ENCODE data around the gene NTRK3.

Gene NTRK3

GRCh38 chr15:88185584-88185983, 71.0 kb downstream of the NTRK3 start:
- DNase-seq (ENCODE audit: low read depth in 2 of 2): no peak

- no peak for DNase-seq (ENCODE audit: low read depth in 2 of 2)
Observed at GRCh38 chr15:88181613-88182012, 74.9 kb downstream of the NTRK3 start.

GRCh38 chr15:88179562-88179961, 77.0 kb downstream of the NTRK3 start:
- no peak for DNase-seq (ENCODE audit: low read depth in 2 of 2)

GRCh38 chr15:88178631-88179030, 77.9 kb downstream of the NTRK3 start:
- DNase-seq (ENCODE audit: low read depth in 2 of 2): no peak

GRCh38 chr15:88177451-88177850, 79.1 kb downstream of the NTRK3 start:
- DNase-seq (ENCODE audit: low read depth in 2 of 2): no peak

- DNase-seq (ENCODE audit: low read depth in 2 of 2): no peak
Observed at GRCh38 chr15:88174571-88174970, 82.0 kb downstream of the NTRK3 start.

GRCh38 chr15:88166082-88166993, 90.2 kb downstream of the NTRK3 start:
- DNase-seq (ENCODE audit: low read depth in 2 of 2): peak; percentile 4 to 7

- no peak for DNase-seq (ENCODE audit: low read depth in 2 of 2)
Observed at GRCh38 chr15:88161636-88162035, 94.9 kb downstream of the NTRK3 start.

GRCh38 chr15:88155310-88155709, 101.2 kb downstream of the NTRK3 start:
- no peak for DNase-seq (ENCODE audit: low read depth in 2 of 2)

- no peak for DNase-seq (ENCODE audit: low read depth in 2 of 2)
Observed at GRCh38 chr15:88152672-88153071, 103.9 kb downstream of the NTRK3 start.

- DNase-seq (ENCODE audit: low read depth in 2 of 2): no peak
Observed at GRCh38 chr15:88147760-88148159, 108.8 kb downstream of the NTRK3 start.

GRCh38 chr15:88144921-88145653, 111.5 kb downstream of the NTRK3 start:
- no peak for DNase-seq (ENCODE audit: low read depth in 2 of 2)

GRCh38 chr15:88142121-88142520, 114.4 kb downstream of the NTRK3 start:
- DNase-seq (ENCODE audit: low read depth in 2 of 2): no peak

- no peak for DNase-seq (ENCODE audit: low read depth in 2 of 2)
Observed at GRCh38 chr15:88141269-88141889, 115.2 kb downstream of the NTRK3 start.

GRCh38 chr15:88140398-88140797, 116.1 kb downstream of the NTRK3 start:
- no peak for DNase-seq (ENCODE audit: low read depth in 2 of 2)

- DNase-seq (ENCODE audit: low read depth in 2 of 2): no peak
Observed at GRCh38 chr15:88139936-88140335, 116.6 kb downstream of the NTRK3 start.

GRCh38 chr15:88133795-88134194, 122.7 kb downstream of the NTRK3 start:
- no peak for DNase-seq (ENCODE audit: low read depth in 2 of 2)

- DNase-seq (ENCODE audit: low read depth in 2 of 2): no peak
Observed at GRCh38 chr15:88132499-88132898, 124.0 kb downstream of the NTRK3 start.

GRCh38 chr15:88131937-88132336, 124.6 kb downstream of the NTRK3 start:
- no peak for DNase-seq (ENCODE audit: low read depth in 2 of 2)

GRCh38 chr15:88127432-88127790, 129.1 kb downstream of the NTRK3 start:
- DNase-seq (ENCODE audit: low read depth in 2 of 2): no peak

GRCh38 chr15:88126695-88127431, 129.7 kb downstream of the NTRK3 start:
- no peak for DNase-seq (ENCODE audit: low read depth in 2 of 2)

- no peak for DNase-seq (ENCODE audit: low read depth in 2 of 2)
Observed at GRCh38 chr15:88125576-88125975, 131.0 kb downstream of the NTRK3 start.

Data from stimulated activated CD4-positive, alpha-beta T cell treated with anti-CD3 and anti-CD28 coated beads, Interleukin-4, amount 100 ng/mL, for 48 hours (primary cell).